GM23248 (cell line): ENCODE results near the gene ELP5.

Source experiments
- EZH2 ChIP-seq: fragments of 200-600 bp; sonication (generic); IDR thresholded peaks from 2 replicates; pipeline ENCODE4 v1.6.1; 2018; ENCODE audit warnings: antibody characterized with exemption, mild to moderate bottlenecking; ENCODE audit not compliant: insufficient read depth, poor library complexity, severe bottlenecking
- EZH2phosphoT487 ChIP-seq: fragments of 200-600 bp; sonication (generic); IDR thresholded peaks from 2 replicates; pipeline ENCODE4 v1.6.1; 2018; ENCODE audit warnings: antibody characterized with exemption, moderate library complexity, mild to moderate bottlenecking, low read depth; ENCODE audit not compliant: insufficient read depth

- TF ChIP-seq EZH2 (no peak), EZH2phosphoT487 (no peak)
These were observed 4.9 kb downstream of the ELP5 start for GRCh38 chr17:7256766-7257456.
